Esophagus squamous epithelium (tissue), 4 donors: ENCODE results near the gene DLL3.

Source experiments
- CTCF ChIP-seq, 6 experiments: fragments of 450-650 bp in 4 of 6; fragments of 200-600 bp in 2 of 6; sonication (generic) in 2 of 6; IDR thresholded peaks; one replicate each; pipeline ENCODE4 v1.5.1; 2016 to 2019; ENCODE audit warnings: antibody characterized with exemption in 6 of 6, mild to moderate bottlenecking in 4 of 6, moderate library complexity in 4 of 6
- POLR2A ChIP-seq, 4 donors: fragments of 450-650 bp; IDR thresholded peaks; one replicate each; pipeline ENCODE4 v1.6.1; 2017; ENCODE audit warnings: antibody characterized with exemption in 4 of 4, mild to moderate bottlenecking in 4 of 4, moderate library complexity in 3 of 4

GRCh38 chr19:39509233-39509632 lies 10.5 kb downstream of the DLL3 start:
- TF ChIP-seq CTCF (IDR thresholded peaks at IDR 0.05) (no peak), POLR2A (IDR thresholded peaks at IDR 0.05) (no peak)
